Activated B cell treated with CpG ODN at 0.5 μM for 24 hours (primary cell): ENCODE measurements around the gene PLK4. TPM values are rescaled to one million over a fixed set of nuclear protein-coding genes. Genes with fewer than 3 reads are reported as not detected.

Source experiments
- ATAC-seq: fragments of 200-7000 bp; cut with Tn5 transposase; one replicate; pipeline ENCODE4 v1.10.0; 2021; ENCODE audit warnings: low read depth, mild to moderate bottlenecking, moderate library complexity
- CTCF ChIA-PET: fragments of 350-600 bp; sonication (Branson Sonifier 250); formaldehyde crosslinking; loops from one replicate; lab custom pipeline; 2021; ENCODE audit warnings: antibody characterized with exemption; lab: Charles Lee
- POLR2A ChIA-PET: fragments of 350-600 bp; sonication (Branson Sonifier 250); formaldehyde crosslinking; loops from one replicate; lab custom pipeline; 2021; ENCODE audit warnings: antibody characterized with exemption; lab: Charles Lee
- DNase-seq: peaks from one replicate; pipeline ENCODE4 v3.0.0; 2022
- H3K27ac Mint-ChIP-seq: one replicate; pipeline ENCODE4 v1.8.0; 2020; ENCODE audit warnings: mixed read lengths
- H3K27me3 Mint-ChIP-seq: one replicate; pipeline ENCODE4 v1.8.0; 2021; ENCODE audit warnings: mixed read lengths
- H3K36me3 Mint-ChIP-seq: one replicate; pipeline ENCODE4 v1.8.0; 2021; ENCODE audit warnings: low read depth, mixed read lengths
- H3K4me1 Mint-ChIP-seq: one replicate; pipeline ENCODE4 v1.8.0; 2021; ENCODE audit warnings: mixed read lengths
- H3K4me3 Mint-ChIP-seq: one replicate; pipeline ENCODE4 v1.8.0; 2020; ENCODE audit warnings: mild to moderate bottlenecking, mixed read lengths
- H3K9me3 Mint-ChIP-seq: one replicate; pipeline ENCODE4 v1.8.0; 2020; ENCODE audit warnings: mixed read lengths
- CTCF ChIP-seq: fragments of 200-600 bp; IDR thresholded peaks from one replicate; pipeline ENCODE4 v1.8.0; 2022; ENCODE audit warnings: antibody characterized with exemption, mild to moderate bottlenecking
- intact Hi-C: fragments of 100-400 bp; cut with micrococcal nuclease; formaldehyde crosslinking; loops from one replicate; pipeline ENCODE4 v1.15.1; 2024
- total RNA-seq: library from RNA; stranded (reverse); gene quantifications from 2 replicates; pipeline ENCODE4 v1.2.3, GENCODE V29; 2022

Gene PLK4
- total RNA-seq, 1 donor from 2014 or later = 3.4 TPM

GRCh38 chr4:127875791-127876190 is 4.9 kb upstream of the PLK4 start:
- ATAC-seq (no peak), DNase-seq (no peak)
- no peak for TF ChIP-seq CTCF
- no peak overlapping the region for H3K27ac Mint-ChIP-seq
- H3K9me3 Mint-ChIP-seq = no peaks in the 10 kb centered on the region
- intact Hi-C loops = no loop called here
- peaks cover 8% of the 10 kb centered on the region for H3K4me1 Mint-ChIP-seq
- peaks cover 8% of the 10 kb centered on the region for H3K36me3 Mint-ChIP-seq
- POLR2A ChIA-PET = interaction anchor here (0.6 to 1.2 kb wide), 2 partner anchors 90 to 91 kb away, joined by 4 read pairs; partner anchors contain the start of genes ABHD18 and MFSD8
- H3K4me3 Mint-ChIP-seq = no peak overlapping the region
- H3K27me3 Mint-ChIP-seq = no peaks in the 10 kb centered on the region
- CTCF ChIA-PET = no interaction called here

- no peaks in the 10 kb centered on the region for H3K9me3 Mint-ChIP-seq
- DNase-seq = no peak
- H3K4me1 Mint-ChIP-seq = peaks cover 18% of the 10 kb centered on the region
- CTCF ChIA-PET = no interaction called here
- intact Hi-C loops = loop anchor here (2.0 kb wide), 1 partner anchor 99 kb away; the partner anchor contains the start of gene HSPA4L
- ATAC-seq = no peak
- no peak overlapping the region for H3K27ac Mint-ChIP-seq
- peaks cover 10% of the 10 kb centered on the region for H3K36me3 Mint-ChIP-seq
- POLR2A ChIA-PET = interaction anchor here (0.8 to 3.0 kb wide), 3 partner anchors 84 to 930 kb away, joined by 3 to 20 read pairs (median 10); partner anchors contain the start of genes ABHD18, LARP1B and MFSD8
- no peaks in the 10 kb centered on the region for H3K27me3 Mint-ChIP-seq
- H3K4me3 Mint-ChIP-seq = peak overlapping the region; percentile 94
- no peak for TF ChIP-seq CTCF
These were observed 821 bp downstream of the PLK4 start for GRCh38 chr4:127881563-127881864.

GRCh38 chr4:127888559-127888958 is 7.9 kb downstream of the PLK4 start:
- POLR2A ChIA-PET = no interaction called here
- ATAC-seq (no peak), DNase-seq (no peak)
- Mint-ChIP-seq H3K4me1 (no peaks in the 10 kb centered on the region), H3K36me3 (peaks cover 2% of the 10 kb centered on the region), H3K27ac (no peak overlapping the region), H3K27me3 (no peaks in the 10 kb centered on the region), H3K4me3 (no peak overlapping the region), H3K9me3 (no peaks in the 10 kb centered on the region)
- TF ChIP-seq CTCF = no peak
- CTCF ChIA-PET = no interaction called here
- intact Hi-C loops = no loop called here

GRCh38 chr4:127889903-127890302 is 9.2 kb downstream of the PLK4 start:
- Mint-ChIP-seq H3K36me3 (peaks cover 6% of the 10 kb centered on the region), H3K4me3 (no peak overlapping the region), H3K9me3 (no peaks in the 10 kb centered on the region), H3K27me3 (no peaks in the 10 kb centered on the region), H3K4me1 (no peaks in the 10 kb centered on the region), H3K27ac (no peak overlapping the region)
- TF ChIP-seq CTCF = no peak
- ChIA-PET CTCF (no interaction called here), POLR2A (no interaction called here)
- DNase-seq (no peak), ATAC-seq (no peak)
- intact Hi-C loops = no loop called here

DNA sequence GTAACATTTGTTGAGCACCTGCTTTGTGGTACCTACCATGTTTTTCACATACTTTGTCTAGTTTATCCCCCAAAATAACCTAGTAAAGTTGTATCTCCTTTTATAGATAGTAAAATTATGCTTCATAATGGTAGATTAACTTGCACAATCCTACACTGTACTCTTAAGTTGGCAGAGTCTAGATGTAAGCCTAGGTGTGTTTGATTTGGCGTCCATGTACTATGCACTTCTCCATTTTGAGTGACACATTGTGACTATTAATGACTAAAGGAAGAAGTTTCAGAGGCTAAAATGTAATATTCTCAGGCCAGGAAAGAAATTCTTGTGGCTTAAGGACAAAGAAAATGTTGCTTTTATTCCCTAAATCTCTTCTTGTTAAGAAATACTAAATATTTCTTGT is 15.4 kb downstream of the PLK4 start:
- H3K9me3 Mint-ChIP-seq = peaks cover 3% of the 10 kb centered on the region
- DNase-seq = no peak
- no peaks in the 10 kb centered on the region for H3K27me3 Mint-ChIP-seq
- CTCF ChIA-PET = interaction anchor here (0.6 kb wide), 1 partner anchor 247 kb away, joined by 3 read pairs; no protein-coding TSS in a partner anchor
- H3K4me3 Mint-ChIP-seq = no peak overlapping the region
- POLR2A ChIA-PET = no interaction called here
- no peaks in the 10 kb centered on the region for H3K4me1 Mint-ChIP-seq
- peaks cover 4% of the 10 kb centered on the region for H3K36me3 Mint-ChIP-seq
- TF ChIP-seq CTCF = no peak
- intact Hi-C loops = no loop called here
- ATAC-seq = no peak
- H3K27ac Mint-ChIP-seq = no peak overlapping the region
